ENCODE data around the gene GNAS-AS1.
"Not testable (repeated sequence)": the region's sequence is repeated elsewhere in the genome, so short reads cannot be mapped to it uniquely, and the experiment has no call there.

Gene GNAS-AS1

GRCh38 chr20:58840816-58841538 lies 9.7 kb downstream of the GNAS-AS1 start:
- peaks cover 9% of the 10 kb centered on the region for H3K4me1 Mint-ChIP-seq (ENCODE audit: low read depth)
- peaks cover 2% of the 10 kb centered on the region for H3K36me3 Mint-ChIP-seq (ENCODE audit: low read depth)
- no peak overlapping the region for H3K4me3 Mint-ChIP-seq
- no peak overlapping the region for H3K27ac Mint-ChIP-seq
- peaks cover 84% of the 10 kb centered on the region for H3K27me3 Mint-ChIP-seq (ENCODE audit: low read depth)
- no peaks in the 10 kb centered on the region for H3K9me3 Mint-ChIP-seq

GRCh38 chr20:58839991-58840747 lies 10.5 kb downstream of the GNAS-AS1 start:
- Mint-ChIP-seq H3K36me3 (ENCODE audit: low read depth) (no peaks in the 10 kb centered on the region), H3K4me3 (no peak overlapping the region), H3K27ac (peak overlapping the region; percentile 15), H3K4me1 (ENCODE audit: low read depth) (peaks cover 9% of the 10 kb centered on the region), H3K27me3 (ENCODE audit: low read depth) (peaks cover 77% of the 10 kb centered on the region), H3K9me3 (no peaks in the 10 kb centered on the region)

DNA sequence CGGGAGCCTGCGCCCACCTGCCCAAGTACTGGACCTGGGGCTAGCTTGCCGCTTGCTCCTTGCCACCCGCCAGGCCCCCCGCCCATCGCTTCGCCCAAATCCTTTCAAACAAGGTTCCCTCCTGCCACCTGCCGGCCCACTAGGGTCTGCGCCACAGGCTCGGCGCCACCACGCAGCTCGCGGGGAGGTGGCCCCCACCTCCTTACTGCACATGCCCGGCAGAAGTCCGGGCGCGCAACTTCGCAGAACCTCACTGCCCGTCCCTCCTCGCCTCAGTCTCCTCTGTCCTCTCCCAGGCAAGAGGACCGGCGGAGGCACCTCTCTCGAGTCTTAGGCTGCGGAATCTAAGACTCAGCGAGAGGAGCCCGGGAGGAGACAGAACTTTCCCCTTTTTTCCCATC lies 11.2 kb downstream of the GNAS-AS1 start:
- Mint-ChIP-seq H3K27me3 (ENCODE audit: low read depth) (peaks cover 75% of the 10 kb centered on the region), H3K4me1 (ENCODE audit: low read depth) (peaks cover 9% of the 10 kb centered on the region), H3K36me3 (ENCODE audit: low read depth) (no peaks in the 10 kb centered on the region), H3K9me3 (no peaks in the 10 kb centered on the region), H3K27ac (no peak overlapping the region), H3K4me3 (no peak overlapping the region)

GRCh38 chr20:58838174-58838573 lies 12.5 kb downstream of the GNAS-AS1 start:
- Mint-ChIP-seq H3K9me3 (no peaks in the 10 kb centered on the region), H3K27me3 (ENCODE audit: low read depth) (peaks cover 73% of the 10 kb centered on the region)

DNA sequence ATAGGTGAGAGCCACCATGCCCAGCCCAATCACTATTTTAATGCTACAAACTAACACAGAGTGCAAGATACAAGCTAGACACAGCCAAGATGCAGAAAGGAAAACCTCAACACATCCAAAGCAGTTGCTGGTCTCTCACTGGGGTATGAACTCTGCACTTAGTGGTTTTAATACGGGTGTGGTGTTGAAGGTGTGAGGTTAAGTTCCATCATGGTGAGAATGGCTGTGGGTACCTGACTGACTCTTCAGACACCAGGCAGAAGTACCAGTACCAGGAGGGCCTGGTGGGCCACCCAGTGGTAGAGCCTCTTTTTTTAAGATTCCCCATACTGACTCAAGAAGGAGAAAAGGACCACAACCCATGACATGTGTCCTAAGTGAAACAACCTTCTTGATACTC lies 13.0 kb downstream of the GNAS-AS1 start:
- H3K4me1 Mint-ChIP-seq (ENCODE audit: low read depth): peaks cover 9% of the 10 kb centered on the region
- H3K36me3 Mint-ChIP-seq (ENCODE audit: low read depth): no peaks in the 10 kb centered on the region
- peaks cover 69% of the 10 kb centered on the region for H3K27me3 Mint-ChIP-seq (ENCODE audit: low read depth)
- no peak overlapping the region for H3K27ac Mint-ChIP-seq
- H3K4me3 Mint-ChIP-seq: no peak overlapping the region
- no peaks in the 10 kb centered on the region for H3K9me3 Mint-ChIP-seq

More at GRCh38 chr20:58838174-58838573, 12.5 kb downstream of the GNAS-AS1 start:
- Mint-ChIP-seq H3K4me3 (no peak overlapping the region), H3K36me3 (ENCODE audit: low read depth) (no peaks in the 10 kb centered on the region), H3K4me1 (ENCODE audit: low read depth) (peaks cover 9% of the 10 kb centered on the region), H3K27ac (no peak overlapping the region)

GRCh38 chr20:58836616-58837204 lies 14.0 kb downstream of the GNAS-AS1 start:
- Mint-ChIP-seq H3K36me3 (ENCODE audit: low read depth) (no peaks in the 10 kb centered on the region), H3K4me1 (ENCODE audit: low read depth) (peaks cover 9% of the 10 kb centered on the region), H3K27me3 (ENCODE audit: low read depth) (peaks cover 69% of the 10 kb centered on the region), H3K9me3 (no peaks in the 10 kb centered on the region), H3K27ac (no peak overlapping the region), H3K4me3 (no peak overlapping the region)

DNA sequence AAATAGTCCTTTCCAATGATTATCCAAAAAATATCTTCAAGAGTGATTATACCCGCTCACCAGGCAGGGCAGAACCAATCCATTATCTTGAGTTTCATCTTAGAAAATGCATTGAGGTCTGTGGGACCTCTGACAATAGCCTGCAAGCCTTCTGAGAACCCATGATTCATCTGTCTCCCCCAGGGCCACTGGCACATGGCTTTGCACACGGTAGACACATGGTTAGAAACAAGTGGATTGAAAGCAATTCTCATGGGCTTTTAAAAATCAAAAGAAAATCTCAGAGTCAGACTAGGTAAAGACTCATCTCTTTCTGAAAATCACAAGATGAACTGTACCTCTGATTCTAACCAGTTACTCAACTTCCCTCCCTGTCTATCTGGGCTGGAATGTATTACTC lies 15.5 kb downstream of the GNAS-AS1 start:
- H3K4me1 Mint-ChIP-seq (ENCODE audit: low read depth): peaks cover 9% of the 10 kb centered on the region
- peaks cover 4% of the 10 kb centered on the region for H3K9me3 Mint-ChIP-seq
- H3K27ac Mint-ChIP-seq: no peak overlapping the region
- H3K36me3 Mint-ChIP-seq (ENCODE audit: low read depth): no peaks in the 10 kb centered on the region
- peaks cover 55% of the 10 kb centered on the region for H3K27me3 Mint-ChIP-seq (ENCODE audit: low read depth)
- no peak overlapping the region for H3K4me3 Mint-ChIP-seq

GRCh38 chr20:58833921-58834320 lies 16.8 kb downstream of the GNAS-AS1 start:
- peaks cover 8% of the 10 kb centered on the region for H3K9me3 Mint-ChIP-seq
- no peak overlapping the region for H3K4me3 Mint-ChIP-seq
- H3K27me3 Mint-ChIP-seq (ENCODE audit: low read depth): peaks cover 52% of the 10 kb centered on the region
- peaks cover 3% of the 10 kb centered on the region for H3K36me3 Mint-ChIP-seq (ENCODE audit: low read depth)
- H3K27ac Mint-ChIP-seq: no peak overlapping the region
- peaks cover 9% of the 10 kb centered on the region for H3K4me1 Mint-ChIP-seq (ENCODE audit: low read depth)

- H3K9me3 Mint-ChIP-seq: peaks cover 8% of the 10 kb centered on the region
- no peak overlapping the region for H3K27ac Mint-ChIP-seq
- H3K27me3 Mint-ChIP-seq (ENCODE audit: low read depth): peaks cover 50% of the 10 kb centered on the region
- H3K4me3 Mint-ChIP-seq: no peak overlapping the region
- H3K36me3 Mint-ChIP-seq (ENCODE audit: low read depth): peaks cover 3% of the 10 kb centered on the region
- peaks cover 3% of the 10 kb centered on the region for H3K4me1 Mint-ChIP-seq (ENCODE audit: low read depth)
These were observed 18.2 kb downstream of the GNAS-AS1 start for GRCh38 chr20:58832457-58832856.

DNA sequence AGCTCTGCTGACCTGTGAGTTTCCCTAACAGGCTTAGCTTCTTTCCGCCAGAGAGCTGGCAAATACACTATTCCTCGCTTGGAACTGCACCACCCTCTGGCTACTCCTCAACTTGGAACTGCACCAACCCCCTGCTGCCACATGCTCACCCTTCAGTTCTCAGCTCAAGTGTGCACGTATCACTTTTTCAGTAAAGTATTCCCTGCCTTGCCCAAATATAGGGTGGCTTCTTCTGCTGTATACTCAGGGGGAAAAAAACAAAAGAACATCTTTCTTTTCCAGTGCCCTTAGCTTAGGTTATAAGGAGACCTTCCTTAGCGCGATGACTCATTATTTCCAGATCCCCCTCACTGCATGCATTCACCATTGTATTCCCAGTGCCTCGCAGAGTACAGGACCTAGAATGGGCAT lies 21.2 kb downstream of the GNAS-AS1 start:
- Mint-ChIP-seq H3K27ac (no peak overlapping the region), H3K9me3 (peaks cover 8% of the 10 kb centered on the region), H3K4me3 (no peak overlapping the region), H3K36me3 (ENCODE audit: low read depth) (peaks cover 3% of the 10 kb centered on the region), H3K27me3 (ENCODE audit: low read depth) (peaks cover 34% of the 10 kb centered on the region), H3K4me1 (ENCODE audit: low read depth) (peaks cover 3% of the 10 kb centered on the region)

- H3K9me3 Mint-ChIP-seq; H3K27ac Mint-ChIP-seq; H3K36me3 Mint-ChIP-seq (ENCODE audit: low read depth); H3K4me3 Mint-ChIP-seq; H3K4me1 Mint-ChIP-seq (ENCODE audit: low read depth): not testable (repeated sequence)
- peaks cover 28% of the 10 kb centered on the region for H3K27me3 Mint-ChIP-seq (ENCODE audit: low read depth)
These were observed 21.9 kb downstream of the GNAS-AS1 start for GRCh38 chr20:58828804-58829203.

DNA sequence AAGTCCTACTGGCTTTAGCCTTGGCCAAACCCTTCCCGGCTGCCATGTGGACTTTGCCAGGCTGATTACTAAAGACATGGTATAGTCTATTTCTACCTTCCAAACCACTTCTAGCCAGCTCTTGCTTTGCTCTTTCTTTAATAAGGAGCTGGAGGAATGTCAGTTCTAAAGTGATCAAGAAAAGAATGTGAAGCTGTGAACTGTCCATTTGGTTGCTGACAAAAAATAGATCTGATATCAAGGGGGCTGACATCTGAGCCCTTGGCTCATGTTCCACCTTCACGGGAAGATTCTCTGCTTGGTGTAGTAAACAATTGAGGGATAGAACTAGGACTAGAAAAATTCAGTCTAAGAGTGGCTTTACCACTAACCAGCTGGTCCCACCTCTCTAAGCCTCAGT lies 22.6 kb downstream of the GNAS-AS1 start:
- Mint-ChIP-seq H3K36me3 (ENCODE audit: low read depth) (peaks cover 3% of the 10 kb centered on the region), H3K4me1 (ENCODE audit: low read depth) (peaks cover 3% of the 10 kb centered on the region), H3K27me3 (ENCODE audit: low read depth) (peaks cover 23% of the 10 kb centered on the region), H3K4me3 (no peak overlapping the region), H3K9me3 (peaks cover 8% of the 10 kb centered on the region), H3K27ac (no peak overlapping the region)

DNA sequence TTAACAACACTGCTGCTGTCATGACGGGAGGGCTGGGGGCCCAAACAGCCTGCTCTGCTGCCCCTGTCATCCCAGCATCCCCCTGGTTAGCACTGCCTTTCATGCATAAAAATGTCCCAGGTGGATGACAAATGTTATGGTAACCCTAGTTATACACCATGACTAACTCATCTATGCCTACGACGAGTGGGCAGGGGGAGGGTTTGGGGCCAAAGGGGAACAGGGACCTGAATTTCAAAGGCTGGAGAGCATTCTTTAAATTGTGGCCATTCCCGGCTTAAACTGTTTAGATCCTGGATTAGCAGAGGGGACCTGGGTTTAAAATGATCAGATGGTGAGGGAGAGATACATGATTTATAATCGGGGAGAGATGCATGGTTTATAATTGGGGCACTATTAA lies 24.4 kb downstream of the GNAS-AS1 start:
- Mint-ChIP-seq H3K9me3 (peaks cover 10% of the 10 kb centered on the region), H3K27ac (no peak overlapping the region), H3K4me3 (no peak overlapping the region)

DNA sequence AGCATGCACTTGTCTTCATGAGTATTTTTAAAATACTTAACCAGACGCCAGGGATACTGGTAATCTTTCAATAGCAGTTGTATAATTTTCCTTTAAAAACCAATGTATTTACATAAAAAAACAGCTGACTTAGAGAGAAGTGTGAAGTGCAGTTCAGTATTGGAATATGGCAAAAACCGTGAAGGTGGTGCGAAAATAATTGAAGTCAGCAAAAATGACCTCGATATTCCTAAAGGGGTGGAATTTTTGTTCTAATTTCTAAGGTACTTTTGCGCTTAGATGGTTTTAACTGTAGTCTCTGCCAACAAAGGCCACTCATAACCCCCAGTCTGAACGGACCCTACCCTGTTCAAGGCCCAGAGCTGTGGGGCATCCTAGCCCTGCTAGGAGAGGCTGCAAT lies 25.3 kb downstream of the GNAS-AS1 start:
- H3K9me3 Mint-ChIP-seq: peaks cover 15% of the 10 kb centered on the region
- no peak overlapping the region for H3K27ac Mint-ChIP-seq
- no peaks in the 10 kb centered on the region for H3K4me1 Mint-ChIP-seq (ENCODE audit: low read depth)
- peaks cover 9% of the 10 kb centered on the region for H3K36me3 Mint-ChIP-seq (ENCODE audit: low read depth)
- H3K4me3 Mint-ChIP-seq: no peak overlapping the region
- H3K27me3 Mint-ChIP-seq (ENCODE audit: low read depth): peaks cover 16% of the 10 kb centered on the region

More for the DNA sequence above, 24.4 kb downstream of the GNAS-AS1 start:
- Mint-ChIP-seq H3K36me3 (ENCODE audit: low read depth) (peaks cover 5% of the 10 kb centered on the region), H3K27me3 (ENCODE audit: low read depth) (peaks cover 14% of the 10 kb centered on the region), H3K4me1 (ENCODE audit: low read depth) (no peaks in the 10 kb centered on the region)

DNA sequence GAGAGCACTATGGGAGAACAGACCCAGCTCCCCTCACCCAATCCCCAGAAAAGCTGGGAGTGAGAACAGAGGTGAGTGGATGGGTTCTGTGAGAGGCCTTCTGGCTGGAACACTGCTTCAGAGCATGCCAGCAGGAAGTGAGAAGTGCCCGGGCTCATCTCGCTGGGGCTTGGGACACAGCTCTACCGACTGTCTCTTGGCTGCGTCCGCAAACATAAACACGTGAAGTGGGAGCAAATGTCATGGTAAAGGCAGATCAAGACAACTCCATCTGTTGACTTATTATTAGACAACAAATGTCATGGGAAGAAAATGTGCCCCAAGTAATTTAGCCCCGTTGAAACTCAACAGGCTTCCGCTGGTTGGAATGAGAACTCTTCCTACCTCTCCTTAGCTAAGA lies 25.9 kb downstream of the GNAS-AS1 start:
- Mint-ChIP-seq H3K9me3 (peaks cover 16% of the 10 kb centered on the region), H3K27ac (no peak overlapping the region), H3K4me3 (no peak overlapping the region), H3K4me1 (ENCODE audit: low read depth) (no peaks in the 10 kb centered on the region), H3K27me3 (ENCODE audit: low read depth) (peaks cover 16% of the 10 kb centered on the region), H3K36me3 (ENCODE audit: low read depth) (peaks cover 9% of the 10 kb centered on the region)

Data from T-helper 1 cell treated with Interleukin-12 subunit alpha and Interleukin-12 subunit beta and Interleukin-4 antibody, amounts not matched to agents 30 μg/mL and 1 μg/mL, for 36 hours (primary cell).